ENCODE measurements around the gene SMYD2.
A peak's percentile ranks its signal among the peaks of the same experiment; 100 is the strongest.

The SMYD2 gene

DNA sequence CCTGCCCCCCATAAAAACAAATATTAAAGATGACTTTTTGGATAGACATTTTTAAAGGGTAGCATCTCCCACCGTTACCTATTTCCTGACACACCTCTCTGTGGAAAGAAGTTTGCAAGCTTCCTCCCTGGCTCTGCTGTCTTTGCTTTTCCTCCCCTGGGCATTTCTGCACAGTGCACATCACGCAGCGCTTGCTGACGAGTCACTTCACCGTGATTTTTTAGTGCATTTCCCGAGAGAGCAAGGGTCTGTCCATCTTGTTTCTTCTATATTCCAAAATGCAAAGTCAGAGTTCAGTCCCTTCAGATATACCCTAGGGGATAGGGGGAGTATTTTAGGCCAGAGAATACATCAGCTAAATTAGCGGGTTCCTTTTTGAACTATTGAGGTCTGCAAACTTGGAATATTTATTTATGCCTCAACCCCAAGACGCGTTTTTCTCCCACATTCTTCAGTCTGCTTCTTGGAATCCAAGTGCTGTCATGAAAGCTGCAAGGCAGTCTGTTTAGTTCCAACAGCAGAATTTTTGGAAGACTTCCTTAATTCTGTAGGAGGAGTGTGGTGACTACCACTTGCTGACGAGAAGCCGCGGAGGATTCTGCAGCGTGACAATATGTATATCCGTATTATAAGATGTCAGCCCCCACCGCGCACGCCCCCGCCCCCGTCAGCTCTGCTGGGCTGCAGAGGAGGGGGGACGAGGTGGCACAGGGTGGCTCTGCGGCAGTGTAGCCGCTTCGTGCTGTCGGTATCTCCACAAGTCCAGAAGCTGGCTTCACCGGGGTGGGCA lies 22.4 kb downstream of the SMYD2 start:
- no peak overlapping the region for H3K27ac ChIP-seq
- peak overlapping the region; percentile 57 for H3K4me3 ChIP-seq
- no peak for DNase-seq (ENCODE audit: low spot score)

DNA sequence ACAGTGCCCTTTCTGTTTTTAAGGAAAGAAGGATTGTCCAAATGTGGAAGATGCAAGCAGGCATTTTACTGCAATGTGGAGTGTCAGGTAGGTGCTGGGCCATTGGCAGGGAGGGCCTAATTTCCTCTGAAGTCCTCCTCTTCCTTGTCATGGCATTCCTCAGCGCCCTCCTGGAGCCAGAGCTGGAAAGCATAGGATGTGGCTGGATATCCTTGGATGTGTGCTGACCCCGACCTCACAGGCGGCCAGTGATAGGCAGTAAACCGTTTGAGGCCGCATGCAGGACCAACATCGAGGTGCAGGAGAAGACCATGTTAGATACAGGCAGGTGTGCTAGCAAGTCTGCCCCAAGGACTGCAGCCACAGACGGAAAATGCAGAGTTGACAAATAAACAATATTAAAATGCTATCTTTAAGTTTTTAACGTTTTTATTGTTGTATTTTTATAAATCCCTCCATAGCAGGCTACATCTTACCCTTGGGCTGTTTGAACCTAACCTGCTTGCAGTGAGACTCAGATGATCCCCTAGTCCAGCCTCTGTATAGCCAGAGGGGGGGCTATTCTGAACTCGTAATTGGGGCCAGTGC lies 24.3 kb downstream of the SMYD2 start:
- H3K4me3 ChIP-seq = no peak overlapping the region
- DNase-seq (ENCODE audit: low spot score) = no peak
- TF ChIP-seq, protein P1, sequence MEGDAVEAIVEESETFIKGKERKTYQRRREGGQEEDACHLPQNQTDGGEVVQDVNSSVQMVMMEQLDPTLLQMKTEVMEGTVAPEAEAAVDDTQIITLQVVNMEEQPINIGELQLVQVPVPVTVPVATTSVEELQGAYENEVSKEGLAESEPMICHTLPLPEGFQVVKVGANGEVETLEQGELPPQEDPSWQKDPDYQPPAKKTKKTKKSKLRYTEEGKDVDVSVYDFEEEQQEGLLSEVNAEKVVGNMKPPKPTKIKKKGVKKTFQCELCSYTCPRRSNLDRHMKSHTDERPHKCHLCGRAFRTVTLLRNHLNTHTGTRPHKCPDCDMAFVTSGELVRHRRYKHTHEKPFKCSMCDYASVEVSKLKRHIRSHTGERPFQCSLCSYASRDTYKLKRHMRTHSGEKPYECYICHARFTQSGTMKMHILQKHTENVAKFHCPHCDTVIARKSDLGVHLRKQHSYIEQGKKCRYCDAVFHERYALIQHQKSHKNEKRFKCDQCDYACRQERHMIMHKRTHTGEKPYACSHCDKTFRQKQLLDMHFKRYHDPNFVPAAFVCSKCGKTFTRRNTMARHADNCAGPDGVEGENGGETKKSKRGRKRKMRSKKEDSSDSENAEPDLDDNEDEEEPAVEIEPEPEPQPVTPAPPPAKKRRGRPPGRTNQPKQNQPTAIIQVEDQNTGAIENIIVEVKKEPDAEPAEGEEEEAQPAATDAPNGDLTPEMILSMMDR (IDR thresholded peaks at IDR 0.05) = no peak
- H3K27ac ChIP-seq = no peak overlapping the region

More for the DNA sequence above, 22.4 kb downstream of the SMYD2 start:
- TF ChIP-seq, protein P1 (IDR thresholded peaks at IDR 0.05) = no peak

DNA sequence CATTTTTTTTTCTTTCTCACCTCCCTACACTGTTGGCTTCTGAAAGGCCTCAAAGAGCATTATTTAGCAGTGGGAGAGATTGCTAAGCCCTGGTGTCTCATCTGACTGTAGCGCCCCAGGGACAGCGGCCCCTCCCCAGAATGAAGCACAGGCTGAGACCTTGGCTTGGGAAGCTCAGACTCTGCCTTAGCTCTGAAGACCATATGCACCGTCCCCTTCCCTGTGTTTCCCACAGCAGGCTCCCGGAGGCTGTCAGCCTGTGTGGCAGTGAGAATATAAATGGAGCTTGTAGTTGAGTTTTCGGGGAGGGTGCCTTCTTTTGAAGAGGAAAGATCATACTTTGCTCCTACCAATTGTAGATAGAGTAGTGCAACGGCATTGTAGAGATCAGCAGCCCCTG lies 25.3 kb downstream of the SMYD2 start:
- H3K27ac ChIP-seq = no peak overlapping the region
- H3K4me3 ChIP-seq = no peak overlapping the region
- no peak for DNase-seq (ENCODE audit: low spot score)
- TF ChIP-seq, protein P1 (IDR thresholded peaks at IDR 0.05) = no peak

DNA sequence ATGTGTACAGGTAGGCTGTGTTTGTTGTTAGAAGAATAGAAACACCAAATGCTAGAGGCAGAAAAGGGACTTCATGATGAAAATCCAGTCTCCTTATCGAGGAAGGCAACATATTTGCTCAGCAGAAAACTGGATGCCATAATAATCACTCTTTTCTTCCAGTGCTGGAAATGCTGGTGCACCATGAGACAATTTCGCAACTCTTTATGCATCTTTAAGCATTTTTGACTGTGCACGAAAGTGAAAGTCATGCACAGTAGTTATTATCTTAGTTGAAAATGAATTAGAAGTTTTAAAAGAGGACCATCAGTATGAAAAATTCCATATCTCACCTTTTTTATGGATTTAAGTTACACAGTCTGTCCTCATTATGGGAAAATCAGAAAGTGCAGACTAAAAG lies 29.1 kb downstream of the SMYD2 start:
- H3K4me3 ChIP-seq = no peak overlapping the region
- H3K27ac ChIP-seq = no peak overlapping the region
- no peak for DNase-seq (ENCODE audit: low spot score)
- TF ChIP-seq, protein P1 (IDR thresholded peaks at IDR 0.05) = no peak

DNA sequence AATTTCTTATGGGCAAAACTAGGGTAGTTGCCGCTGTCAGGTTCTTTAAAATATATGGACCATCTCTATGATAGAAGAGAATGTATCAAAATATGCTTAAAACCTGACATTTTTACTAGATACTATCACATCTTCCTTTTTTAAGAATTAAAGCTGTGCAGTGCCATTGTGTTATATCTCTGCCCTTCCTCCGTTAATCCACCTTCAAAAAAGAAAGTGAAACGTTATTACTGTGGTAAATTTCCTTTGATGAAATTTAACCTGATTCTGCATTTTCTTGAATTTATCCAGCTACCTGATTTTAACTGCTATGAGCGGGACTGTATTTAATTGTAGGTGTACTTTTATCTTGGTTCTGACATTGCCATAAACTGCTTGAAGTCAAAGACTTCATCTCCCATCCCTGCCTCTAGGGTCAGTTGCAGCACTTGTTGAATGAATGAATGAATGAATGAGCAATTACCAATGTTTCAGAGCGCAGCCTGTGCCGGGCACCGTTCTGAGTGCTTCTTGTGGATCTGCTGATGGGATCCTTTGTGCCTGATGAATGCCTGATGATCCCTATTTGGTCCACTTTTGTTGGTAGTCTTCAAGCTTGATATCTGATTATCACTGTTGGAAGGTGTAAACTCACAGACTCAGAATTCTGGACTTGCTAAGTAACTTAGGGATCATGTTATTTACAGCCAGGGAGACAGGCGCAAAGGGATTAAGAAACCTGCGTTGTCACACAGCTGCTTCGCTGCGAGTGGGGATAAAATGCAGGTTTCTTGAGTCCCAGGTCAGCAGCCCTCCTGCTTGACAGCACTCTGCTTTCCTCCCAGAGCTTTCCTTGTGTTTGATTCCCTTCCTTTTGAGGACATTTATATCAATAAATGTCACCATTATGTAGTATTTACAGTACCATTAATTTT lies 30.1 kb downstream of the SMYD2 start:
- Histone ChIP-seq H3K27ac (no peak overlapping the region), H3K4me3 (no peak overlapping the region)
- TF ChIP-seq, protein P1 (IDR thresholded peaks at IDR 0.05) = no peak
- DNase-seq (ENCODE audit: low spot score) = no peak

DNA sequence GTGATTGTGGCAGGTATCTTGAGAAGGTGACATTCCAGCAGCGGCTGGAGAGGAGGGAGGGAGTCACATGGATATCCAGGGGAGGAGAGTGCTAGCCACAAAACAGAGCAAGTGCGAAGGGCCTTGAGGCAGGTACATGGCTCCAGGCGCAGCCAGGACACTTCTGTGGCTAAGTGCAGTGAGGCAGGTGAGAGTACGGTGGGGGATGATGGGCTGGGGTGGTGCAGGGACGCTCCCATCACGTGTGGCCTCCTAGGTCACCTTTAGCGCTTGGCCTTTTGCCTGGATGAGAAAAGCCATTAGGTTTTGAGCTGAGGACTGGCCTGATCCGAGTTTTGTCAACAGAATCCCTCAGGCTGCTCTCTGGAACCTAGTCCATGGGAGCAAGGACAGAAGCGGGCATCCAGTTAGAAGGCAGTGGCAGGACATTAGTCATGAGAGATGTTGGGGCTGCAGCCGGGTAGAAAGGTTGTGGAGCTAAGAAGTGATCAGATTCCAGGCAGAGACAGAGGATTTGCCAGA lies 31.6 kb downstream of the SMYD2 start:
- Histone ChIP-seq H3K4me3 (no peak overlapping the region), H3K27ac (no peak overlapping the region)
- DNase-seq (ENCODE audit: low spot score) = no peak
- TF ChIP-seq, protein P1 (IDR thresholded peaks at IDR 0.05) = no peak

All from coronary artery (tissue), 2 donors.